Common myeloid progenitor, CD34-positive (primary cell): ENCODE measurements around the gene IL1RAPL2.

Experiments used
- CTCF ChIA-PET: fragments of 350-600 bp; sonication (Branson Sonifier 250); formaldehyde crosslinking; loops from one replicate; lab custom pipeline; 2021; ENCODE audit warnings: antibody characterized with exemption; lab: Charles Lee
- POLR2A ChIA-PET: fragments of 350-600 bp; sonication (Branson Sonifier 250); formaldehyde crosslinking; loops from one replicate; lab custom pipeline; 2021; ENCODE audit warnings: antibody characterized with exemption; lab: Charles Lee
- DNase-seq, 3 donors: peaks; one replicate each; pipeline versions ENCODE4 v3.0.0 to v3.0.0-alpha.2; 2013
- H3K27ac ChIP-seq, 2 experiments: 1 replicate in 1 of 2; 2 replicates in 1 of 2; pipeline ENCODE4 v1.7.0; 2013; ENCODE audit warnings: inconsistent platforms in 2 of 2, low read length in 2 of 2, mild to moderate bottlenecking in 2 of 2, low read depth in 1 of 2, moderate library complexity in 1 of 2; ENCODE audit not compliant: severe bottlenecking in 2 of 2, insufficient read depth in 1 of 2, poor library complexity in 1 of 2
- H3K27me3 ChIP-seq, 5 experiments: replicated peaks in 2 of 5; 1 replicate in 3 of 5; 2 replicates in 2 of 5; pipeline versions ENCODE4 v1.6.1 to v1.7.0; 2013; ENCODE audit warnings: low read length in 4 of 5, mild to moderate bottlenecking in 2 of 5, moderate library complexity in 2 of 5, inconsistent platforms in 1 of 5; ENCODE audit not compliant: insufficient read depth in 5 of 5, control insufficient read depth in 4 of 5
- H3K36me3 ChIP-seq, 4 experiments: 1 replicate in 2 of 4; 2 replicates in 2 of 4; pipeline versions ENCODE4 v1.6.1 to v1.7.0; 2013; ENCODE audit warnings: low read length in 3 of 4, control low read depth in 1 of 4, mild to moderate bottlenecking in 1 of 4; ENCODE audit not compliant: control insufficient read depth in 4 of 4, insufficient read depth in 4 of 4
- H3K4me1 ChIP-seq, 4 experiments: 1 replicate in 3 of 4; 2 replicates in 1 of 4; pipeline versions ENCODE4 v1.6.1 to v1.7.1; 2013; ENCODE audit warnings: low read length in 3 of 4, mild to moderate bottlenecking in 3 of 4, control low read depth in 1 of 4, inconsistent platforms in 1 of 4, moderate library complexity in 1 of 4; ENCODE audit not compliant: control insufficient read depth in 4 of 4, insufficient read depth in 4 of 4; ENCODE audit errors: control extremely low read depth in 1 of 4
- H3K4me3 ChIP-seq, 7 experiments: 1 replicate in 4 of 7; 2 replicates in 3 of 7; pipeline versions ENCODE4 v1.5.1 to v1.7.0; 2013; ENCODE audit warnings: mild to moderate bottlenecking in 7 of 7, low read length in 6 of 7, moderate library complexity in 6 of 7, inconsistent platforms in 2 of 7, low read depth in 2 of 7, control low read depth in 1 of 7; ENCODE audit not compliant: insufficient read depth in 4 of 7, control insufficient read depth in 1 of 7; ENCODE audit errors: extremely low read depth in 1 of 7
- H3K9me3 ChIP-seq, 5 experiments: 1 replicate in 4 of 5; 2 replicates in 1 of 5; pipeline versions ENCODE4 v1.6.1 to v1.7.1; 2013; ENCODE audit warnings: low read length in 4 of 5, mild to moderate bottlenecking in 2 of 5, inconsistent platforms in 1 of 5, low read depth in 1 of 5, moderate library complexity in 1 of 5; ENCODE audit not compliant: control insufficient read depth in 4 of 5, insufficient read depth in 2 of 5; ENCODE audit errors: control extremely low read depth in 1 of 5
- WGBS: methylation state at CpG from one replicate; pipeline ENCODE4 v1.1.5; 2013; ENCODE audit not compliant: insufficient coverage; 5-methylcytosine and 5-hydroxymethylcytosine counted together

Gene IL1RAPL2

GRCh38 chrX:105565856-105566255, 999.9 kb downstream of the IL1RAPL2 start:
- Histone ChIP-seq H3K36me3 (no peaks in the 10 kb centered on the region), H3K9me3 (no peaks in the 10 kb centered on the region), H3K4me3 (no peak overlapping the region), H3K27ac (no peak overlapping the region), H3K4me1 (no peaks in the 10 kb centered on the region), H3K27me3 (no peaks in the 10 kb centered on the region)
- no peak for DNase-seq
- CTCF ChIA-PET: no interaction called here
- POLR2A ChIA-PET: no interaction called here
- no CpG with 5 or more reads among the region's 2 CpGs for WGBS

- no peaks in the 10 kb centered on the region for H3K4me1 ChIP-seq
- ChIA-PET POLR2A (no interaction called here), CTCF (no interaction called here)
- H3K9me3 ChIP-seq: no peaks in the 10 kb centered on the region
- no peak overlapping the region for H3K4me3 ChIP-seq
- H3K27me3 ChIP-seq: no peaks in the 10 kb centered on the region
- DNase-seq: no peak
- H3K36me3 ChIP-seq: no peaks in the 10 kb centered on the region
- no peak overlapping the region for H3K27ac ChIP-seq
These were observed 1001.1 kb downstream of the IL1RAPL2 start for GRCh38 chrX:105567082-105567481.

GRCh38 chrX:105608745-105609144, 1042.7 kb downstream of the IL1RAPL2 start:
- ChIA-PET POLR2A (no interaction called here), CTCF (no interaction called here)
- H3K27ac ChIP-seq: no peak overlapping the region
- H3K27me3 ChIP-seq: no peaks in the 10 kb centered on the region
- H3K4me3 ChIP-seq: no peak overlapping the region
- no peaks in the 10 kb centered on the region for H3K36me3 ChIP-seq
- no peak for DNase-seq
- H3K4me1 ChIP-seq: no peaks in the 10 kb centered on the region
- no peaks in the 10 kb centered on the region for H3K9me3 ChIP-seq
- 83% methylated on average over 2 of the region's 2 CpGs for WGBS

- no peak for DNase-seq
- no peaks in the 10 kb centered on the region for H3K9me3 ChIP-seq
- ChIA-PET CTCF (no interaction called here), POLR2A (no interaction called here)
- no peaks in the 10 kb centered on the region for H3K4me1 ChIP-seq
- H3K27me3 ChIP-seq: no peaks in the 10 kb centered on the region
- no peak overlapping the region for H3K27ac ChIP-seq
- WGBS: 100% methylated on average over 1 of the region's 3 CpGs
- no peaks in the 10 kb centered on the region for H3K36me3 ChIP-seq
- no peak overlapping the region for H3K4me3 ChIP-seq
These were observed 1043.5 kb downstream of the IL1RAPL2 start for GRCh38 chrX:105609530-105609929.

DNA sequence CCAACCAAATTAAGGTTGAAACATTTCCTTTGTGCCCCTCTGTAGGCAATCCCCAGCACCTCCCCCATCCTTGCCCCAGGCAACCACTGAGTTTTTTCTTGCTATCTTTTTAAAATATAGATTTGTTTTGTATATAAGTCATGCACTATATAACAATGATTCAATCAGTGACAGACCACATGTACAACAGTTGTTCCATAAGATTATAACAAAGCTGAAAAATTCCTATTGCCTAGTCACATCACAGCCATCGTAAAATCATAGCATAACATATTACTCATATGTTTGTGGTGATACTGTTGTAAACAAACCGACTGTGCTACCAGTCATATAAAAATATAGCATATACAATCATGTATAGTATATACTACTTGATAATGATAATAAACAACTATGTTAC, 1044.4 kb downstream of the IL1RAPL2 start:
- WGBS: no CpG with 5 or more reads among the region's 2 CpGs

DNA sequence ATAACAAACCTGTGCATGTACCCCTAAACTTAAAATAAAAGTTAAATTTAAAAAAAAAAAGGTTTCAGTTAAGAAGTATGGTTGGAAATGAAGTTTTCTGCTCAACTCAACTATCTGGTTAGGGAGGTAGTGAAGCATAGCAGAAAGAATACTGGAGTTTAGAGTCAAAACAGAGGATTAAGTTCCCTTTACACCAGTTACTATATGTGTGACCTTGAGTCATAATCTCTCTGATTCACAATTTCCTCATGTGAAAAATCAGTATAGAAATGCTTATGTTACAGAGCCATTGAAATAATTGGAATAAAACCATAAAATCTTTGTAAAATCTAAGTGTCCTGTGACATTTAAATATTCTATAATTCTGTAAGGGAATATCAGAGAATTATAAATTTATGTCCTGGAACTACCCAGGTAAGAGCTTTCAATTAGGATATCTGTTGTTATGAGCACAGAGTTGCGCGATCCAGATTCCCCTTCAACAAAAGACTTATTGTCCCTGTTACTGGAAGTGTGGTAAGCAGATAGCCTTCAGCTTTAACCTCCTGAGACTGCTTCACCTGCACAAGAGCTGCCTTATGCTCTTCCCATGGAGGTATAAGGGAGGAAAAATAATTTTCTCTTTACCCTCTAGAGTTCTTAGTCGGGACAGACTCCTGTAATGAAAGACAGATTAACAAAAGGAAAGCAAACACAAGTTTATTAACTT, 1052.5 kb downstream of the IL1RAPL2 start:
- no peaks in the 10 kb centered on the region for H3K27me3 ChIP-seq
- no peaks in the 10 kb centered on the region for H3K36me3 ChIP-seq
- H3K4me1 ChIP-seq: no peaks in the 10 kb centered on the region
- H3K4me3 ChIP-seq: no peak overlapping the region
- H3K9me3 ChIP-seq: no peaks in the 10 kb centered on the region
- no peak for DNase-seq
- H3K27ac ChIP-seq: no peak overlapping the region
- no CpG with 5 or more reads among the region's 3 CpGs for WGBS
- ChIA-PET CTCF (no interaction called here), POLR2A (no interaction called here)

More for the DNA sequence above, 1044.4 kb downstream of the IL1RAPL2 start:
- ChIA-PET POLR2A (no interaction called here), CTCF (no interaction called here)
- Histone ChIP-seq H3K27ac (no peak overlapping the region), H3K9me3 (no peaks in the 10 kb centered on the region), H3K4me1 (no peaks in the 10 kb centered on the region), H3K27me3 (no peaks in the 10 kb centered on the region), H3K4me3 (no peak overlapping the region), H3K36me3 (no peaks in the 10 kb centered on the region)
- DNase-seq: no peak

DNA sequence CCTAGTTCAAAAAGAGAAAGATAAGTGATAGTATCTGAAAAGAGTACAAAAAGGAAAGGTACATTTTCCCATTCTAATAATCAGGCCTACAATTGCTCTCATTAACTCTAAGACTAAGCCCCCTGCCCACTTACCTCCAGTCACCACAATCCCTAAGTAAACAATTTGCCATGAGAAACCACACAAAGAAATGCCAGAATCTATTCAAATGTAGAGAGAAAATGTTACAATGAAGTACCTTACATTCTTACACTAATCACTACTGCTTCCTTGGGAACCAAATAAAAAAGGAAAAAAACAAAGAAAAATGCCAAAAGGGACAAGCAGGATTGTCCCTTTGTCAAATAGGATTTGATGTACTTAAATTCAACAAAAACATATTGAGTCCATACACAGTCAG, 1068.2 kb downstream of the IL1RAPL2 start:
- CTCF ChIA-PET: no interaction called here
- Histone ChIP-seq H3K27me3 (peaks cover 0 to 2% (median 0%) of the 10 kb centered on the region in 5 experiments), H3K4me1 (no peaks in the 10 kb centered on the region), H3K27ac (no peak overlapping the region), H3K9me3 (no peaks in the 10 kb centered on the region), H3K4me3 (no peak overlapping the region), H3K36me3 (no peaks in the 10 kb centered on the region)
- POLR2A ChIA-PET: no interaction called here
- DNase-seq: no peak
